ENCODE results near the gene ZNF729.

The ZNF729 gene

DNA sequence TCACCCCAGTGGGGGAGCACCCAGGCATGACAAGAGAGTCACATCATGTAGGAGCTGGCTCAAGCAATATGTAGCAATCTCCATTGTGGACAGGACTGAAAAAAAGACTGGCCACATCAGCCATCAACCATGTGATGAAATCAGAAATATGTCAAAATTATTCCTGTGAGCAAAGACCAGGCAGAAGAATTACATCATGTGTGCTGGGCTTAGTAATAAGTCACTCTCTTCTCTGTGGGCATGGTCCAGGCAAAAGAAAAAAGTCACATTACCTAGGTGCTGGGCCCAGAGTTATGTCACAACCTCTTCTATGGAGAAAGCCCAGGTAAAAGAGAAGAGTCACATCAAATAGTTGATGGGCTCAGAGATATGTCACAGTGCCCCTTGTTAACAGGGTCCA is 28.3 kb upstream of the ZNF729 start:
- H3K36me3 ChIP-seq (ENCODE audit: insufficient read depth, low read length), result no peaks in the 10 kb centered on the region
- H3K9me3 ChIP-seq (ENCODE audit: insufficient read depth, low read depth, low read length), result peaks cover 9% of the 10 kb centered on the region; the same call in 1 of the 2 replicates
- H3K4me2 ChIP-seq (ENCODE audit: low read depth, low read length, poor library complexity, severe bottlenecking), result no peak overlapping the region
- no peak for TF ChIP-seq EZH2phosphoT487 (IDR thresholded peaks at IDR 0.05; ENCODE audit: borderline replicate concordance)
- TF ChIP-seq, protein P1, sequence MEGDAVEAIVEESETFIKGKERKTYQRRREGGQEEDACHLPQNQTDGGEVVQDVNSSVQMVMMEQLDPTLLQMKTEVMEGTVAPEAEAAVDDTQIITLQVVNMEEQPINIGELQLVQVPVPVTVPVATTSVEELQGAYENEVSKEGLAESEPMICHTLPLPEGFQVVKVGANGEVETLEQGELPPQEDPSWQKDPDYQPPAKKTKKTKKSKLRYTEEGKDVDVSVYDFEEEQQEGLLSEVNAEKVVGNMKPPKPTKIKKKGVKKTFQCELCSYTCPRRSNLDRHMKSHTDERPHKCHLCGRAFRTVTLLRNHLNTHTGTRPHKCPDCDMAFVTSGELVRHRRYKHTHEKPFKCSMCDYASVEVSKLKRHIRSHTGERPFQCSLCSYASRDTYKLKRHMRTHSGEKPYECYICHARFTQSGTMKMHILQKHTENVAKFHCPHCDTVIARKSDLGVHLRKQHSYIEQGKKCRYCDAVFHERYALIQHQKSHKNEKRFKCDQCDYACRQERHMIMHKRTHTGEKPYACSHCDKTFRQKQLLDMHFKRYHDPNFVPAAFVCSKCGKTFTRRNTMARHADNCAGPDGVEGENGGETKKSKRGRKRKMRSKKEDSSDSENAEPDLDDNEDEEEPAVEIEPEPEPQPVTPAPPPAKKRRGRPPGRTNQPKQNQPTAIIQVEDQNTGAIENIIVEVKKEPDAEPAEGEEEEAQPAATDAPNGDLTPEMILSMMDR (conservative IDR thresholded peaks at IDR 0.05; ENCODE audit: low read length), result no peak
- H3K4me3 ChIP-seq (ENCODE audit: low read length, poor library complexity, severe bottlenecking), result no peak overlapping the region
- H3K4me1 ChIP-seq (ENCODE audit: insufficient read depth, low read length, poor library complexity, severe bottlenecking), result no peaks in the 10 kb centered on the region
- no peaks in the 10 kb centered on the region for H3K79me2 ChIP-seq (ENCODE audit: insufficient read depth, low read length)
- no peaks in the 10 kb centered on the region for H3K9me2 ChIP-seq (replicated peaks; ENCODE audit: low read depth, low read length)
- no peaks in the 10 kb centered on the region for H4K20me1 ChIP-seq (ENCODE audit: insufficient read depth, low read length, poor library complexity, severe bottlenecking)
- no peaks in the 10 kb centered on the region for H3K27me3 ChIP-seq (ENCODE audit: insufficient read depth, low read length, poor library complexity, severe bottlenecking)
- no peak overlapping the region for H2AFZ ChIP-seq (ENCODE audit: low read length)
- H3F3A ChIP-seq (ENCODE audit: low read depth), result no peaks in the 10 kb centered on the region
- H3K9ac ChIP-seq (ENCODE audit: low read depth, low read length, poor library complexity, severe bottlenecking), result no peak overlapping the region

- Histone ChIP-seq H2AFZ (ENCODE audit: low read length) (no peak overlapping the region), H3K9me3 (ENCODE audit: insufficient read depth, low read depth, low read length) (peaks cover 9% of the 10 kb centered on the region; the same call in 1 of the 2 replicates), H3K4me2 (ENCODE audit: low read depth, low read length, poor library complexity, severe bottlenecking) (no peak overlapping the region), H3K27me3 (ENCODE audit: insufficient read depth, low read length, poor library complexity, severe bottlenecking) (no peaks in the 10 kb centered on the region), H3K9ac (ENCODE audit: low read depth, low read length, poor library complexity, severe bottlenecking) (no peak overlapping the region), H3F3A (ENCODE audit: low read depth) (no peaks in the 10 kb centered on the region), H3K36me3 (ENCODE audit: insufficient read depth, low read length) (no peaks in the 10 kb centered on the region), H3K4me3 (ENCODE audit: low read length, poor library complexity, severe bottlenecking) (no peak overlapping the region), H4K20me1 (ENCODE audit: insufficient read depth, low read length, poor library complexity, severe bottlenecking) (no peaks in the 10 kb centered on the region), H3K9me2 (replicated peaks; ENCODE audit: low read depth, low read length) (no peaks in the 10 kb centered on the region), H3K79me2 (ENCODE audit: insufficient read depth, low read length) (no peaks in the 10 kb centered on the region), H3K4me1 (ENCODE audit: insufficient read depth, low read length, poor library complexity, severe bottlenecking) (no peaks in the 10 kb centered on the region)
- TF ChIP-seq, protein P1 (conservative IDR thresholded peaks at IDR 0.05; ENCODE audit: low read length), result no peak
- TF ChIP-seq EZH2phosphoT487 (IDR thresholded peaks at IDR 0.05; ENCODE audit: borderline replicate concordance), result no peak
These were observed 25.7 kb upstream of the ZNF729 start for GRCh38 chr19:22260499-22260898.

GRCh38 chr19:22261596-22261995 is 24.6 kb upstream of the ZNF729 start:
- Histone ChIP-seq H3K9ac (ENCODE audit: low read depth, low read length, poor library complexity, severe bottlenecking) (no peak overlapping the region), H3K79me2 (ENCODE audit: insufficient read depth, low read length) (no peaks in the 10 kb centered on the region), H3K36me3 (ENCODE audit: insufficient read depth, low read length) (no peaks in the 10 kb centered on the region), H2AFZ (ENCODE audit: low read length) (no peak overlapping the region), H3K4me3 (ENCODE audit: low read length, poor library complexity, severe bottlenecking) (no peak overlapping the region), H4K20me1 (ENCODE audit: insufficient read depth, low read length, poor library complexity, severe bottlenecking) (no peaks in the 10 kb centered on the region), H3K4me1 (ENCODE audit: insufficient read depth, low read length, poor library complexity, severe bottlenecking) (no peaks in the 10 kb centered on the region), H3K4me2 (ENCODE audit: low read depth, low read length, poor library complexity, severe bottlenecking) (no peak overlapping the region), H3K27me3 (ENCODE audit: insufficient read depth, low read length, poor library complexity, severe bottlenecking) (no peaks in the 10 kb centered on the region), H3K9me2 (replicated peaks; ENCODE audit: low read depth, low read length) (no peaks in the 10 kb centered on the region), H3F3A (ENCODE audit: low read depth) (no peaks in the 10 kb centered on the region), H3K9me3 (ENCODE audit: insufficient read depth, low read depth, low read length) (peaks cover 9% of the 10 kb centered on the region; the same call in 1 of the 2 replicates)
- no peak for TF ChIP-seq EZH2phosphoT487 (IDR thresholded peaks at IDR 0.05; ENCODE audit: borderline replicate concordance)
- TF ChIP-seq, protein P1 (conservative IDR thresholded peaks at IDR 0.05; ENCODE audit: low read length), result no peak
